Kidney (tissue), 14 donors: ENCODE results near the gene METTL14. TPM values are rescaled to one million over a fixed set of nuclear protein-coding genes. Genes with fewer than 3 reads are reported as not detected.

Experiments
- DNase-seq, 5 donors: peaks; one replicate each; pipeline ENCODE4 v3.0.0-alpha.2; 2013 to 2020
- FAIRE-seq: peaks from 2 replicates; lab custom pipeline; 2012; peaks lifted over from hg19 to GRCh38; lab: Jason Lieb, UNC
- H3K27ac ChIP-seq, 2 donors: one replicate each; pipeline ENCODE4 v1.7.0; 2013; ENCODE audit warnings: low read depth in 2 of 2, low read length in 2 of 2, inconsistent platforms in 1 of 2
- H3K27me3 ChIP-seq: one replicate; pipeline ENCODE4 v1.7.1; 2013; ENCODE audit warnings: low read length, inconsistent platforms; ENCODE audit not compliant: control insufficient read depth, insufficient read depth
- H3K36me3 ChIP-seq, 3 donors: one replicate each; pipeline versions ENCODE4 v1.7.0 to v1.7.1; 2013; ENCODE audit warnings: low read length in 3 of 3, control low read depth in 1 of 3, inconsistent platforms in 1 of 3; ENCODE audit not compliant: insufficient read depth in 3 of 3, control insufficient read depth in 2 of 3
- H3K4me1 ChIP-seq, 3 donors: one replicate each; pipeline versions ENCODE4 v1.7.0 to v1.7.1; 2013; ENCODE audit warnings: low read length in 3 of 3, inconsistent platforms in 1 of 3, low read depth in 1 of 3; ENCODE audit not compliant: control insufficient read depth in 2 of 3, insufficient read depth in 2 of 3
- H3K4me3 ChIP-seq, 3 donors: one replicate each; pipeline versions ENCODE4 v1.7.0 to v1.8.1; 2013; ENCODE audit warnings: low read length in 3 of 3, control low read depth in 1 of 3, inconsistent platforms in 1 of 3
- H3K9ac ChIP-seq, 3 donors: one replicate each; pipeline versions ENCODE4 v1.7.0 to v1.7.1; 2013; ENCODE audit warnings: low read length in 3 of 3, control low read depth in 1 of 3, inconsistent platforms in 1 of 3
- H3K9me3 ChIP-seq, 3 donors: one replicate each; pipeline versions ENCODE4 v1.7.0 to v1.7.1; 2013; ENCODE audit warnings: low read length in 3 of 3, control low read depth in 1 of 3, inconsistent platforms in 1 of 3; ENCODE audit not compliant: control insufficient read depth in 2 of 3, insufficient read depth in 1 of 3
- intact Hi-C: fragments of 100-400 bp; cut with DNase I; formaldehyde crosslinking; loops from one replicate; pipeline ENCODE4 v1.11.1; 2022
- polyA plus RNA-seq: library from polyadenylated mRNA; stranded (reverse); fragments of 350-450 nt; fragmentation: Illumina TruSeq; extraction: RNeasy Lipid Tissue Mini Kit (QIAGEN cat#74804); gene quantifications from one replicate; pipeline ENCODE4 v1.2.3, GENCODE V29; 2014; ENCODE audit warnings: low read depth, low replicate concordance; ENCODE audit not compliant: insufficient read depth
- total RNA-seq: library from RNA; stranded (reverse); fragmentation: NEBNext Ultra II Directional; extraction: Animal tissue kit (Norgen Biotek cat#: 25700); gene quantifications from one replicate; pipeline ENCODE4 v1.2.1, GENCODE V29; 2021
- TF ChIP-seq, protein P1 (sequence below): IDR thresholded peaks from 3 replicates; pipeline ENCODE4 v1.5.1; 2012; ENCODE audit warnings: mild to moderate bottlenecking, moderate library complexity, borderline replicate concordance; ENCODE audit not compliant: insufficient read depth; ENCODE audit errors: extremely low read depth
- donor health status: control.
- donor health status: control.
- donor health status: control.
- donor health status: control.
- donor health status: control.
- donor health status: DM: yes; HTN: yes; CAD: no.
- donor health status: Normal renal cell carcinoma (clear cell type).

The METTL14 gene
- total and polyA plus RNA-seq, 2 donors from 2014 or later = 10.1 to 46.4 TPM

DNA sequence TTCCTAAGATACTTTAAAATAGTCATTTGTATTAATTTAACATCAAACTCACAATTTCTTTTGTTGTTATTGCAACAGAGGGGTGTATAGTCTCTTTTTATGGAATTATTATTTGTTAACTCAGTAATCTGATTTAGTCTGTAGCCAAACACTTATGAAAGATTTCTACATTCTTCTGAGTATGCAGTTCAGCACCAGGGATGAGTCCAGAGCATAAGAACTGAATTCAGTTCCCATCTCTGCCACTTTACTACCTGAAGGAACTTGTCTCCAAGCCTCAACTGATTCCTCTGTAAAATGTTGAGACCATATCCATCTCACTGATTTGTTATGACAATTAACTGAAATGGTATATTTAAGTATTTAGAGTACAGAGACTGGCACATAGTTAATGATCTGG, 45.5 kb downstream of the METTL14 start:
- intact Hi-C loops = no loop called here
- no peak overlapping the region for H3K27ac ChIP-seq
- peaks cover 3 to 10% (median 7%) of the 10 kb centered on the region in 3 donors for H3K36me3 ChIP-seq
- H3K9ac ChIP-seq = no peak overlapping the region
- no peaks in the 10 kb centered on the region for H3K9me3 ChIP-seq
- H3K4me1 ChIP-seq = no peaks in the 10 kb centered on the region
- FAIRE-seq (no peak), DNase-seq (no peak)
- H3K27me3 ChIP-seq = no peaks in the 10 kb centered on the region
- TF ChIP-seq, protein P1, sequence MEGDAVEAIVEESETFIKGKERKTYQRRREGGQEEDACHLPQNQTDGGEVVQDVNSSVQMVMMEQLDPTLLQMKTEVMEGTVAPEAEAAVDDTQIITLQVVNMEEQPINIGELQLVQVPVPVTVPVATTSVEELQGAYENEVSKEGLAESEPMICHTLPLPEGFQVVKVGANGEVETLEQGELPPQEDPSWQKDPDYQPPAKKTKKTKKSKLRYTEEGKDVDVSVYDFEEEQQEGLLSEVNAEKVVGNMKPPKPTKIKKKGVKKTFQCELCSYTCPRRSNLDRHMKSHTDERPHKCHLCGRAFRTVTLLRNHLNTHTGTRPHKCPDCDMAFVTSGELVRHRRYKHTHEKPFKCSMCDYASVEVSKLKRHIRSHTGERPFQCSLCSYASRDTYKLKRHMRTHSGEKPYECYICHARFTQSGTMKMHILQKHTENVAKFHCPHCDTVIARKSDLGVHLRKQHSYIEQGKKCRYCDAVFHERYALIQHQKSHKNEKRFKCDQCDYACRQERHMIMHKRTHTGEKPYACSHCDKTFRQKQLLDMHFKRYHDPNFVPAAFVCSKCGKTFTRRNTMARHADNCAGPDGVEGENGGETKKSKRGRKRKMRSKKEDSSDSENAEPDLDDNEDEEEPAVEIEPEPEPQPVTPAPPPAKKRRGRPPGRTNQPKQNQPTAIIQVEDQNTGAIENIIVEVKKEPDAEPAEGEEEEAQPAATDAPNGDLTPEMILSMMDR = no peak
- H3K4me3 ChIP-seq = no peak overlapping the region

DNA sequence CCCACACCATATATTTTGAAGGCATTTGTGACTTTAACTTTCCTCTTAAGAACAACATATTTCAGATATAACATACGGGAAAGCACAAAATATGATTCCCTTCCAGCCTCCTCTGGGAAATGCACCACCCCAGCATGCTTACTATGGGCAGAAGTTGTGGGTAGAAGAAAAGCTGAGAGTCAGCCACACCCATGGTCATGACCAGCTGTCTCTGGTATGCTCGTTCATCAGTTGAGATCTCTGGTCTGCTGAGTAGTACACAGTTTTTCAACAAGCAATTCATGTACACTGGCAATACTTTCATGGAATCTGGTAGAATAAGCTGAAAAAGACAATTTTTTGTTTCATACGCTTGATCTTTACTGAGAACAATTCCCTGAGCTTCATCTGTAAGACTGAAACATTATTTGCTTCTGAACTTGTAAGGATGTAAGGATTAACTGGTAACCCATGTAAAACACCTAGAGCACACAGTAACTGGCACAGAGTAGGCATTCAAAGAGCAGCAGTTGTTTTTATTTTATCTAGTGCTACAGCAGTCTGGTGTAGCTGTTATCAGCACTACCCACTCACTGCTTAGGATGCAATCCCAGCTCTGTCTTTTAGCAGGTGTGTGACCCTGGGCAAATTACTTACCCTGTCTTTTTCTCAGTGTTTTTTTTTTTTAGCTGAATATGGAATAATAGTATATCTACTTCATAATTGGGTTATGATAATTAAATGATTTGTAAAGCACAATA, 47.6 kb downstream of the METTL14 start:
- Histone ChIP-seq H3K9me3 (no peaks in the 10 kb centered on the region), H3K4me3 (no peak overlapping the region), H3K27ac (no peak overlapping the region), H3K27me3 (no peaks in the 10 kb centered on the region), H3K36me3 (peaks cover under 1 to 7% (median 6%) of the 10 kb centered on the region in 3 donors), H3K9ac (no peak overlapping the region), H3K4me1 (no peaks in the 10 kb centered on the region)
- FAIRE-seq (no peak), DNase-seq (no peak)
- intact Hi-C loops = no loop called here
- TF ChIP-seq, protein P1 = no peak

DNA sequence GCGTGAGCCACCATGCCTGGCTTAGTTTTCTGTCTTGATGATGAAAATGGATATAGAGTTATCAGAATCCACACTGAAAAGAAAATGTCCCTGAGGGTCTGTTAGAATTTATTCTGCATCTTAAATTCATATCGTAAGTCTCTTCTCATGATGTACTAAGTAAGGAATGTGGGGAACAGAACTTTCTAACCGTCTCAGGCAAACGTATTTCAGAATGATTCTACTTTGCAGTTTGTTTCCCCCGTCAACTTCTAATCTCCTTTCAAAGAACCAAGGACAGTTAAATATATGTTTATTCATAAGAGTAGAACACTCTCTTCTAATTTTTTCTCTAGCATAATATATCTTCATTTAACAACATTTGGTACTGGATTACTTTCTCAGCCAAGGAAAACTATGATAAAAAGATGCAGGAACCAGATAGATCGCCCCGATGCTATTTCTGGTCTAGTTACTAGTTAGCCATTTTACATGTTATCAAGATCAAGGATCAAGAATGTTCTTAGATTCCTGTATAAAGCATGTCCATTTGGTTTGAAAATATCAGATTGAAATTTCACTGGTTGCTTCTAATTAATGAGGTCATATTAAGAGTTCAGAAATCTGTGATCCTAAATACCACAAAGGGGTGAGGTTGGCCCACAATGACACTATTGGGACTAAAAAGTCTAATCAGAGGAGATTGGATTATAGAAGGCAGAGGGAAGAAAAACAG, 49.5 kb downstream of the METTL14 start:
- no peaks in the 10 kb centered on the region for H3K27me3 ChIP-seq
- intact Hi-C loops = no loop called here
- H3K36me3 ChIP-seq = peaks cover 2 to 12% (median 4%) of the 10 kb centered on the region in 3 donors
- no peak overlapping the region for H3K27ac ChIP-seq
- DNase-seq (no peak), FAIRE-seq (no peak)
- H3K4me3 ChIP-seq = no peak overlapping the region
- no peaks in the 10 kb centered on the region for H3K4me1 ChIP-seq
- H3K9me3 ChIP-seq = no peaks in the 10 kb centered on the region
- TF ChIP-seq, protein P1 = no peak
- no peak overlapping the region for H3K9ac ChIP-seq
